OCI-LY7 (cell line): ENCODE measurements around the gene SUB1. TPM values are rescaled to one million over a fixed set of nuclear protein-coding genes. Genes with fewer than 3 reads are reported as not detected.

Experiments
- BruUV-seq: library from RNA; stranded (reverse); fragments of 400-500 nt; replicated peaks from 2 replicates; lab custom pipeline; 2021; lab: Mats Ljungman, UMichigan
- CTCF ChIA-PET: fragments of 300-600 bp; sonication (Branson Sonifier 250); formaldehyde crosslinking; loops from one replicate; lab custom pipeline; 2022; ENCODE audit warnings: antibody characterized with exemption; ENCODE audit not compliant: unreplicated experiment; lab: Charles Lee
- POLR2A ChIA-PET: fragments of 300-600 bp; sonication (Branson Sonifier 250); formaldehyde crosslinking; loops from one replicate; lab custom pipeline; 2022; ENCODE audit warnings: antibody characterized with exemption; lab: Charles Lee
- DNase-seq: peaks from one replicate; pipeline ENCODE4 v3.0.0-alpha.2; 2015; ENCODE audit warnings: low spot score
- H2AFZ ChIP-seq: fragments of 200-600 bp; sonication (generic), shearing (Covaris generic); 2 replicates; pipeline ENCODE4 v1.6.1; 2014; ENCODE audit warnings: mild to moderate bottlenecking, antibody characterized with exemption, low read length, moderate library complexity
- H3K27ac ChIP-seq: fragments of 200-600 bp; sonication (generic); 2 replicates; pipeline ENCODE4 v1.5.1; 2014; ENCODE audit warnings: mixed run types, low read depth, mild to moderate bottlenecking, moderate library complexity, low read length, inconsistent platforms; ENCODE audit not compliant: poor library complexity, severe bottlenecking
- H3K36me3 ChIP-seq: fragments of 200-600 bp; sonication (generic); 2 replicates; pipeline ENCODE4 v1.6.1; 2014; ENCODE audit warnings: mild to moderate bottlenecking, antibody characterized with exemption, low read length, moderate library complexity, mixed read lengths; ENCODE audit not compliant: insufficient read depth
- H3K4me1 ChIP-seq: fragments of 200-600 bp; sonication (generic); 2 replicates; pipeline ENCODE4 v1.5.1; 2014; ENCODE audit warnings: mild to moderate bottlenecking, low read length; ENCODE audit not compliant: insufficient read depth, poor library complexity, severe bottlenecking
- H3K4me2 ChIP-seq: fragments of 200-600 bp; sonication (generic); 2 replicates; pipeline ENCODE4 v1.6.1; 2014; ENCODE audit warnings: mild to moderate bottlenecking, low read length
- H3K4me3 ChIP-seq: fragments of 200-600 bp; sonication (generic); 2 replicates; pipeline ENCODE4 v1.5.1; 2014; ENCODE audit warnings: mild to moderate bottlenecking, low read depth, low read length; ENCODE audit not compliant: poor library complexity, severe bottlenecking
- H3K79me2 ChIP-seq: fragments of 200-600 bp; sonication (generic); 2 replicates; pipeline ENCODE4 v1.6.1; 2016; ENCODE audit warnings: low read depth, mild to moderate bottlenecking, low read length, moderate library complexity, mixed read lengths; ENCODE audit not compliant: insufficient read depth
- H3K9me2 ChIP-seq: fragments of 200-600 bp; sonication (generic); 2 replicates; pipeline ENCODE4 v1.6.1; 2016; ENCODE audit warnings: mild to moderate bottlenecking, low read length, mixed read lengths; ENCODE audit not compliant: insufficient read depth
- H3K9me3 ChIP-seq: fragments of 200-600 bp; sonication (generic); 2 replicates; pipeline ENCODE4 v1.6.1; 2014; ENCODE audit warnings: mild to moderate bottlenecking, mixed run types, low read length, mixed read lengths
- H4K20me1 ChIP-seq: fragments of 200-600 bp; sonication (generic); 2 replicates; pipeline ENCODE4 v1.6.1; 2014; ENCODE audit warnings: mild to moderate bottlenecking, antibody characterized with exemption, low read length, moderate library complexity, mixed read lengths; ENCODE audit not compliant: insufficient read depth
- EZH2phosphoT487 ChIP-seq: fragments of 200-600 bp; sonication (generic); IDR thresholded peaks from 2 replicates; pipeline ENCODE4 v1.6.1; 2018; ENCODE audit warnings: low read depth, borderline replicate concordance, mild to moderate bottlenecking, mixed run types, antibody characterized with exemption, low read length, moderate library complexity, mixed read lengths
- intact Hi-C: fragments of 100-400 bp; cut with micrococcal nuclease; formaldehyde crosslinking; loops from one replicate; pipeline ENCODE4 v1.10.0; 2022; ENCODE audit not compliant: unreplicated experiment
- total RNA-seq, 2 experiments: library from RNA; depleted of rRNA in 1 of 2; stranded (reverse); fragments of >200 nt in 1 of 2; shearing (Covaris generic) in 1 of 2; gene quantifications; 2 replicates each; pipeline ENCODE4 v1.2.3, GENCODE V29; 2014 to 2022
- TF ChIP-seq, protein P1 (sequence below): fragments of 200-600 bp; sonication (generic); conservative IDR thresholded peaks from 2 replicates; pipeline ENCODE4 v1.5.1; 2014; ENCODE audit warnings: mild to moderate bottlenecking, antibody characterized with exemption, low read length, moderate library complexity, mixed read lengths

SUB1 gene
- total RNA-seq, 2 experiments from 2014 or later: 40.3 to 69.2 TPM

DNA sequence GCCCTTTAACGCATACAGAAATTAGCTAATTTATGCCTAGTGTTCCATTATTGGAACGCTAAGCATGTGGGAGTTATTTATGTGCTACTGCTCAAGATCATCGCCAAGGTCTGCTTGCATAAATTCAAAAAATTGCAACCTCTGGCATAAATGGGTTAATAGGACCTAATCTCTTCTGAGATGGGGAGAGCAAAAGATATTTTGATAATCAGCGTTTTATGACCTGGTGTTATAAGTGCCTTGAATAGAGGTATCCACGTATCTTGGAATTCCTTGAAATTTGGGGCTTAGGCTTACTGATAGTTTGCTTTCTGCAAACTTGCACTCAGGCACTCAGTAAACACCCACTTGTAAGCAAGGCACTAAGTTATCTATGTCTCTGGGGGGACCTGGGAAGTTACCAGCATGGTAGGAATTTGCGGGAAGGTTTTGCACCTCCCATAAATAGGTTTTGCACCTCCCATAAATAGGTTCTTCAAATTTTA lies 1.8 kb downstream of the SUB1 start:
- H2AFZ ChIP-seq: no peak overlapping the region
- H3K4me2 ChIP-seq: peak overlapping the region; percentile 90
- H3K27ac ChIP-seq: no peak overlapping the region
- CTCF ChIA-PET: interaction anchor here (0.9 kb wide), 1 partner anchor 98 kb away, joined by 3 read pairs; no protein-coding TSS in a partner anchor
- intact Hi-C loops: loop anchor here (5.0 kb wide), 4 partner anchors 260 to 415 kb away; partner anchors contain the start of genes GOLPH3 and MTMR12
- POLR2A ChIA-PET: interaction anchor here (0.6 to 1.0 kb wide), 3 partner anchors 55 to 152 kb away, joined by 3 read pairs; no protein-coding TSS in a partner anchor
- peaks cover 35% of the 10 kb centered on the region for H4K20me1 ChIP-seq
- no peak overlapping the region for H3K4me3 ChIP-seq
- no TSS peak for BruUV-seq
- H3K9me2 ChIP-seq: no peaks in the 10 kb centered on the region
- peaks cover 40% of the 10 kb centered on the region for H3K4me1 ChIP-seq
- TF ChIP-seq, protein P1, sequence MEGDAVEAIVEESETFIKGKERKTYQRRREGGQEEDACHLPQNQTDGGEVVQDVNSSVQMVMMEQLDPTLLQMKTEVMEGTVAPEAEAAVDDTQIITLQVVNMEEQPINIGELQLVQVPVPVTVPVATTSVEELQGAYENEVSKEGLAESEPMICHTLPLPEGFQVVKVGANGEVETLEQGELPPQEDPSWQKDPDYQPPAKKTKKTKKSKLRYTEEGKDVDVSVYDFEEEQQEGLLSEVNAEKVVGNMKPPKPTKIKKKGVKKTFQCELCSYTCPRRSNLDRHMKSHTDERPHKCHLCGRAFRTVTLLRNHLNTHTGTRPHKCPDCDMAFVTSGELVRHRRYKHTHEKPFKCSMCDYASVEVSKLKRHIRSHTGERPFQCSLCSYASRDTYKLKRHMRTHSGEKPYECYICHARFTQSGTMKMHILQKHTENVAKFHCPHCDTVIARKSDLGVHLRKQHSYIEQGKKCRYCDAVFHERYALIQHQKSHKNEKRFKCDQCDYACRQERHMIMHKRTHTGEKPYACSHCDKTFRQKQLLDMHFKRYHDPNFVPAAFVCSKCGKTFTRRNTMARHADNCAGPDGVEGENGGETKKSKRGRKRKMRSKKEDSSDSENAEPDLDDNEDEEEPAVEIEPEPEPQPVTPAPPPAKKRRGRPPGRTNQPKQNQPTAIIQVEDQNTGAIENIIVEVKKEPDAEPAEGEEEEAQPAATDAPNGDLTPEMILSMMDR: no peak
- no peak for TF ChIP-seq EZH2phosphoT487
- H3K79me2 ChIP-seq: peaks cover 10% of the 10 kb centered on the region; the same call in 1 of the 2 replicates
- no peak for DNase-seq
- H3K9me3 ChIP-seq: no peaks in the 10 kb centered on the region
- peaks cover 15% of the 10 kb centered on the region; the same call in 1 of the 2 replicates for H3K36me3 ChIP-seq

DNA sequence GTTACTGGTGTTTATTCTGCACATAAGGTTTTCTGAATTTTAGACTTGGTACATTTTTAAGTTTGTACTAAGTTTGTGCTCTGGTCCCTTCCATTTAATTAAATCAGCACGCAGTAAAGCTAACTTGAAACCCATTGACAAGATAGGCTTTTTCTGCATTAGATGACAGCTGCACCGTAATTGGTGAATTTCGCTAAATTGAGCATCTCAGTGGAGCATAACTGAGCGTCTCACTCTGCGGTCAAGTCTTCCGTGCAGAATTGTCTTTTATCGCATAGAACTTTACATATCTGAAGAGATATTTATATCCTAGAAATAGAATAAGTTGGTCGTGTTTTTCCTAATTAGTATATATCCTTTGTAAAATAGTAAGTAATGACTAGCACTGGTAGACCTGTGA lies 4.1 kb downstream of the SUB1 start:
- TF ChIP-seq EZH2phosphoT487: no peak
- TF ChIP-seq, protein P1: no peak
- BruUV-seq: no TSS peak
- H4K20me1 ChIP-seq: peaks cover 25% of the 10 kb centered on the region
- CTCF ChIA-PET: interaction anchor here (0.9 to 1.8 kb wide), 4 partner anchors 52 to 102 kb away, joined by 4 to 24 read pairs (median 4); no protein-coding TSS in a partner anchor
- H2AFZ ChIP-seq: no peak overlapping the region
- POLR2A ChIA-PET: interaction anchor here (0.8 to 1.4 kb wide), 7 partner anchors 10 to 98 kb away, joined by 3 to 5 read pairs (median 4); no protein-coding TSS in a partner anchor
- no peak overlapping the region for H3K27ac ChIP-seq
- peaks cover 30% of the 10 kb centered on the region; the same call in 1 of the 2 replicates for H3K36me3 ChIP-seq
- DNase-seq: no peak
- H3K4me2 ChIP-seq: no peak overlapping the region
- no peaks in the 10 kb centered on the region for H3K9me3 ChIP-seq
- peaks cover 10% of the 10 kb centered on the region; the same call in 1 of the 2 replicates for H3K79me2 ChIP-seq
- H3K4me3 ChIP-seq: no peak overlapping the region
- H3K4me1 ChIP-seq: peaks cover 19% of the 10 kb centered on the region
- intact Hi-C loops: loop anchor here (5.0 kb wide), 4 partner anchors 262 to 417 kb away; partner anchors contain the start of genes GOLPH3 and MTMR12
- H3K9me2 ChIP-seq: no peaks in the 10 kb centered on the region
